HUES48 (cell line): ENCODE data around the gene KIAA1328.

ENCODE experiments used
- H3K27ac ChIP-seq: one replicate; pipeline ENCODE4 v1.7.0; 2013; ENCODE audit warnings: low read depth, low read length, inconsistent platforms
- H3K27me3 ChIP-seq: 2 replicates; pipeline ENCODE4 v1.6.1; 2013; ENCODE audit warnings: mild to moderate bottlenecking, low read length; ENCODE audit not compliant: control insufficient read depth, insufficient read depth
- H3K36me3 ChIP-seq: 2 replicates; pipeline ENCODE4 v1.6.1; 2013; ENCODE audit warnings: low read length; ENCODE audit not compliant: control insufficient read depth, insufficient read depth
- H3K4me1 ChIP-seq: 2 replicates; pipeline ENCODE4 v1.6.1; 2013; ENCODE audit warnings: mild to moderate bottlenecking, low read length; ENCODE audit not compliant: control insufficient read depth, insufficient read depth
- H3K4me3 ChIP-seq: 2 replicates; pipeline ENCODE4 v1.5.1; 2013; ENCODE audit warnings: mild to moderate bottlenecking, low read depth, low read length
- H3K9ac ChIP-seq: 2 replicates; pipeline ENCODE4 v1.6.1; 2013; ENCODE audit warnings: mild to moderate bottlenecking, low read depth, low read length, moderate library complexity
- H3K9me3 ChIP-seq: 2 replicates; pipeline ENCODE4 v1.6.1; 2013; ENCODE audit warnings: low read length; ENCODE audit not compliant: control insufficient read depth, insufficient read depth

KIAA1328 gene

GRCh38 chr18:36825526-36825925 lies 3.4 kb upstream of the KIAA1328 start:
- Histone ChIP-seq H3K9ac (no peak overlapping the region), H3K4me1 (peaks cover 15% of the 10 kb centered on the region), H3K27me3 (no peaks in the 10 kb centered on the region), H3K9me3 (no peaks in the 10 kb centered on the region), H3K4me3 (no peak overlapping the region), H3K36me3 (peaks cover 25% of the 10 kb centered on the region), H3K27ac (no peak overlapping the region)

DNA sequence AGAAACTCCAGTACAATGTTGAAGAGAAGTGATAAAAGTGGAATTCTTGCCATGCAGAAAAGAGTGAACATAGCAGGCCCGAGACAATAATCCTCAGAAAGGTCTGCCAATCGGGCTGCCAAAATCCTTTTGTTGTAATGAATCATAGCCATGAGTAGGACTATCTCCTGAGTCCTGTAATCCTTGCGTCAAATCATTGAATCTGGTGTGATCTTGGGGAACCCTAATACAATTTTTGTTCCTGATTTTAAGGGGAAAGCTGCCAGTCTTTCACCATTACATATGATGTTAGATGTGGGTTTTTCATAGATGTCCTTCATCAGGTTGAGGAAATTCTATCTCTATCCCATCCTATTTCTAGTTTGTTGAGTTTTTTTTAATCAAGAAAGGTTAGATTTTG lies 2.4 kb upstream of the KIAA1328 start:
- Histone ChIP-seq H3K27me3 (no peaks in the 10 kb centered on the region), H3K27ac (no peak overlapping the region), H3K36me3 (peaks cover 18% of the 10 kb centered on the region), H3K4me1 (peaks cover 15% of the 10 kb centered on the region), H3K4me3 (no peak overlapping the region), H3K9me3 (no peaks in the 10 kb centered on the region), H3K9ac (no peak overlapping the region)

GRCh38 chr18:36828157-36828629 lies 734 bp upstream of the KIAA1328 start:
- peak overlapping the region; percentile 77 for H3K27ac ChIP-seq
- H3K27me3 ChIP-seq: no peaks in the 10 kb centered on the region
- peak overlapping the region; percentile 78 for H3K9ac ChIP-seq
- peak overlapping the region; percentile 90 for H3K4me3 ChIP-seq
- H3K36me3 ChIP-seq: peaks cover 10% of the 10 kb centered on the region
- H3K4me1 ChIP-seq: peaks cover 15% of the 10 kb centered on the region
- H3K9me3 ChIP-seq: no peaks in the 10 kb centered on the region

DNA sequence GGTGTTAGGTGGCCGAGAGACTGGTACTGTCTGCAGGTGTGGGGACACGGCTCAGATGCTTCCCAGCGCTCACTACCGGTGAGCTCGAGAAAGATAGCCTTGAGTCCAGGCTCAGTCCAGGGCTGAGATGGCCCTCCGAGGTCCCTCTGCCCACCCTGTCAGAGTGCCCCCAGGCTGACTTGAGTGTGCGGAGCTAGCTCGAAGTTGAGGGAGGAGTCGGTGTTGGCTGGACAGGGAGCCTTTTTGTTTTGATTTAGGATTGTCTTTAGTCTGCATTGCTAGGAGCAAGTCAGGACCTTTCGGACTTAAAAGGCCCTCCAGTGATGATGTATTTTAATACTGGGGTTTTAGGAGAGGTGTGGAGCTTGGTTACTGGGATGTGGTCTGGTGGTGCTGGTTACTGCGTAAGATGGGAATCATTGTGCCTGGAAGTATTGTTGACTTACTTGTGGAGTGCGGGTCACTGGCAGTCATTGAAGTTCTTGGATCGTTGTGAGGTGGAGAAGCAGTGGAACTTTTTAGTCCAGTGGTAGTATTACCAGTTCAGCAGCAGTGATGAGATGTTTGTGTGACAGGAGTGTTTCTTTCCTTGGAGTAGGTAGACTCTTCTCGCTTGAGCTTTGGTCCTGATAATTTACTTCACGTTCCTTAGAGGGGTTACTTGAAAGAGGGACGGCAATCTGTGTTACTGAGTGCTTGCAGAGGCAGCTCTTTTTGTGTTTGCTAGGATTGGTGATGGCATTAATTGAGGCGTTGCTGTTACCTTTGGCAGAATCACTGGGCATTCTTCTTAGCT lies 633 bp downstream of the KIAA1328 start:
- H3K27me3 ChIP-seq: no peaks in the 10 kb centered on the region
- H3K9me3 ChIP-seq: no peaks in the 10 kb centered on the region
- peaks cover 15% of the 10 kb centered on the region for H3K4me1 ChIP-seq
- peak overlapping the region; percentile 77 for H3K27ac ChIP-seq
- peak overlapping the region; percentile 78 for H3K9ac ChIP-seq
- H3K36me3 ChIP-seq: peaks cover 6% of the 10 kb centered on the region; the same call in 1 of the 2 replicates
- peak overlapping the region; percentile 90 for H3K4me3 ChIP-seq

DNA sequence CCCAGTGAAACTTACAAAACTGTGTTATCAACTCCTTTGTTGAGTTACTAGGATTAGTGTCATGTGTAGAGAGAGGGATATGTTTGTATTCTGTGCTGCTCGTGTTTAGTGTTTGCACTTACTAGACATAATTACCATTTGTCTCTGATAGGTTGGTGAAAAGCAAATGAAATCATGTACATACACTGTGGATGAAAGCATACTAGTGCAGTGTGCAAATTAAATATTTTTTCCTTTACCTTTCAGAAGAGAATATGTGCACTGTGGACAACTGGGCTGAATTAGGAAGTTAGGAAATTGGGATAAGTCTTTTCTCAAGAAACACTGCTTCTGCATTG lies 1.2 kb downstream of the KIAA1328 start:
- Histone ChIP-seq H3K4me3 (peak overlapping the region; percentile 90), H3K9me3 (no peaks in the 10 kb centered on the region), H3K27me3 (no peaks in the 10 kb centered on the region), H3K9ac (no peak overlapping the region), H3K36me3 (peaks cover 6% of the 10 kb centered on the region; the same call in 1 of the 2 replicates), H3K27ac (no peak overlapping the region), H3K4me1 (peaks cover 15% of the 10 kb centered on the region)

- Histone ChIP-seq H3K9me3 (no peaks in the 10 kb centered on the region), H3K27me3 (no peaks in the 10 kb centered on the region), H3K4me1 (peaks cover 15% of the 10 kb centered on the region), H3K36me3 (peaks cover 6% of the 10 kb centered on the region; the same call in 1 of the 2 replicates), H3K4me3 (no peak overlapping the region), H3K27ac (no peak overlapping the region), H3K9ac (no peak overlapping the region)
Observed at GRCh38 chr18:36831139-36831538, 2.2 kb downstream of the KIAA1328 start.

DNA sequence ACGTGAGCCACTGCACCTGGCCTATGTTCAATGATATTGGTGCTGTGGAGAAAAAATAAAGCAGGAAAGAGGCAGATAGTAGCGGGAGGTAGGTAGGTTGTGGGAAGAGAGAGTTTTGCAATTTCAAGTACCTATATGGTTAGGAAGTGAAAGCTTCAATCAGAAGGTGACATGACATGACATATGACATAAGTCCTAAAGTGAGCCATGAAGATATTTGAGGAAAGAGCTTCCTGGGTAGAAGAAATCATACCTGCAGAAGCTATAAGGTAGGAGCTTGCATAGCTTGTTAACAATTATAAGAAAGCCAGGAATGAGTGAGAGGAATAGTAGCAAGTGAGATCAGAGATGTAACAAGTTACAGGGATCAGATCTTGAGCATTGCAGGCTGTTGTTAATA lies 4.2 kb downstream of the KIAA1328 start:
- H3K4me1 ChIP-seq: peaks cover 10% of the 10 kb centered on the region; the same call in 1 of the 2 replicates
- no peaks in the 10 kb centered on the region for H3K27me3 ChIP-seq
- H3K9me3 ChIP-seq: no peaks in the 10 kb centered on the region
- no peaks in the 10 kb centered on the region for H3K36me3 ChIP-seq
- no peak overlapping the region for H3K4me3 ChIP-seq
- H3K9ac ChIP-seq: no peak overlapping the region
- no peak overlapping the region for H3K27ac ChIP-seq

GRCh38 chr18:36835927-36836326 lies 7.0 kb downstream of the KIAA1328 start:
- no peak overlapping the region for H3K4me3 ChIP-seq
- no peaks in the 10 kb centered on the region for H3K4me1 ChIP-seq
- H3K27me3 ChIP-seq: no peaks in the 10 kb centered on the region
- no peak overlapping the region for H3K9ac ChIP-seq
- H3K9me3 ChIP-seq: no peaks in the 10 kb centered on the region
- no peak overlapping the region for H3K27ac ChIP-seq
- no peaks in the 10 kb centered on the region for H3K36me3 ChIP-seq

- Histone ChIP-seq H3K27me3 (no peaks in the 10 kb centered on the region), H3K9me3 (no peaks in the 10 kb centered on the region), H3K4me1 (peaks cover 16% of the 10 kb centered on the region; the same call in 1 of the 2 replicates), H3K4me3 (no peak overlapping the region), H3K9ac (no peak overlapping the region), H3K36me3 (no peaks in the 10 kb centered on the region), H3K27ac (no peak overlapping the region)
Observed at GRCh38 chr18:36839835-36840234, 10.9 kb downstream of the KIAA1328 start.

- Histone ChIP-seq H3K9me3 (no peaks in the 10 kb centered on the region), H3K4me1 (peaks cover 16% of the 10 kb centered on the region; the same call in 1 of the 2 replicates), H3K36me3 (no peaks in the 10 kb centered on the region), H3K27ac (no peak overlapping the region), H3K4me3 (no peak overlapping the region), H3K27me3 (no peaks in the 10 kb centered on the region), H3K9ac (no peak overlapping the region)
Observed at GRCh38 chr18:36843199-36843598, 14.3 kb downstream of the KIAA1328 start.

- Histone ChIP-seq H3K27ac (no peak overlapping the region), H3K4me1 (peaks cover 16% of the 10 kb centered on the region; the same call in 1 of the 2 replicates), H3K27me3 (no peaks in the 10 kb centered on the region), H3K9ac (no peak overlapping the region), H3K4me3 (no peak overlapping the region), H3K9me3 (no peaks in the 10 kb centered on the region), H3K36me3 (no peaks in the 10 kb centered on the region)
Observed at GRCh38 chr18:36843784-36844183, 14.9 kb downstream of the KIAA1328 start.
